Measurements from ENCODE around the gene ADAMTS6. TPM values are rescaled to one million over a fixed set of nuclear protein-coding genes. Genes with fewer than 3 reads are reported as not detected.

Gene ADAMTS6
- total and polyA plus RNA-seq, 2 experiments from 2014 or later = 3.4 to 21.0 TPM

GRCh38 chr5:65126542-65127069, 355.1 kb downstream of the ADAMTS6 start:
- WGBS (ENCODE audit: low lambda C conversion rate, missing lambda C conversion rate) = 78% methylated on average over 6 of the region's 6 CpGs
- no peaks in the 10 kb centered on the region for H3K9me3 ChIP-seq (ENCODE audit: low read depth)
- H3K79me2 ChIP-seq = no peaks in the 10 kb centered on the region
- no peak overlapping the region for H3K4me3 ChIP-seq
- H2AFZ ChIP-seq = no peak overlapping the region
- TF ChIP-seq EZH2phosphoT487 (IDR thresholded peaks at IDR 0.05; ENCODE audit: low read depth, severe bottlenecking, unreplicated experiment) (no peak), CTCF (IDR thresholded peaks at IDR 0.05; ENCODE audit: poor library complexity) (no peak), EZH2 (IDR thresholded peaks at IDR 0.05; ENCODE audit: borderline replicate concordance) (no peak)
- H3K36me3 ChIP-seq (replicated peaks; ENCODE audit: insufficient read depth, low read depth) = no peaks in the 10 kb centered on the region
- peaks cover 14% of the 10 kb centered on the region for H3K4me1 ChIP-seq (ENCODE audit: insufficient read depth)
- H3K27me3 ChIP-seq = no peaks in the 10 kb centered on the region
- peak overlapping the region; percentile 35 for H3K4me2 ChIP-seq
- H3K27ac ChIP-seq = peak overlapping the region; percentile 9
- no peaks in the 10 kb centered on the region for H3K9me2 ChIP-seq (replicated peaks; ENCODE audit: insufficient read depth)
- DNase-seq (ENCODE audit: low spot score) = no peak
- no peaks in the 10 kb centered on the region for H4K20me1 ChIP-seq (ENCODE audit: insufficient read depth, poor library complexity, severe bottlenecking)

- no peak for DNase-seq (ENCODE audit: low spot score)
- Histone ChIP-seq H3K9me2 (replicated peaks; ENCODE audit: insufficient read depth) (no peaks in the 10 kb centered on the region), H4K20me1 (ENCODE audit: insufficient read depth, poor library complexity, severe bottlenecking) (no peaks in the 10 kb centered on the region), H3K27ac (peak overlapping the region; percentile 9), H3K4me3 (no peak overlapping the region), H3K9me3 (ENCODE audit: low read depth) (no peaks in the 10 kb centered on the region), H3K4me2 (peak overlapping the region; percentile 35), H3K79me2 (no peaks in the 10 kb centered on the region), H2AFZ (no peak overlapping the region), H3K4me1 (ENCODE audit: insufficient read depth) (peaks cover 14% of the 10 kb centered on the region), H3K36me3 (replicated peaks; ENCODE audit: insufficient read depth, low read depth) (no peaks in the 10 kb centered on the region), H3K27me3 (no peaks in the 10 kb centered on the region)
- 52% methylated on average over 16 of the region's 16 CpGs for WGBS (ENCODE audit: low lambda C conversion rate, missing lambda C conversion rate)
- no peak for TF ChIP-seq EZH2phosphoT487 (IDR thresholded peaks at IDR 0.05; ENCODE audit: low read depth, severe bottlenecking, unreplicated experiment)
- no peak for TF ChIP-seq CTCF (IDR thresholded peaks at IDR 0.05; ENCODE audit: poor library complexity)
- TF ChIP-seq EZH2 (IDR thresholded peaks at IDR 0.05; ENCODE audit: borderline replicate concordance) = no peak
Measured at GRCh38 chr5:65125591-65126541, 355.9 kb downstream of the ADAMTS6 start.

- 94% methylated on average over 10 of the region's 10 CpGs for WGBS (ENCODE audit: low lambda C conversion rate, missing lambda C conversion rate)
- Histone ChIP-seq H2AFZ (no peak overlapping the region), H3K4me1 (ENCODE audit: insufficient read depth) (peaks cover 14% of the 10 kb centered on the region), H3K4me3 (no peak overlapping the region), H4K20me1 (ENCODE audit: insufficient read depth, poor library complexity, severe bottlenecking) (no peaks in the 10 kb centered on the region), H3K27me3 (no peaks in the 10 kb centered on the region), H3K79me2 (no peaks in the 10 kb centered on the region), H3K9me3 (ENCODE audit: low read depth) (no peaks in the 10 kb centered on the region), H3K36me3 (replicated peaks; ENCODE audit: insufficient read depth, low read depth) (no peaks in the 10 kb centered on the region), H3K4me2 (no peak overlapping the region), H3K27ac (no peak overlapping the region), H3K9me2 (replicated peaks; ENCODE audit: insufficient read depth) (no peaks in the 10 kb centered on the region)
- TF ChIP-seq CTCF (IDR thresholded peaks at IDR 0.05; ENCODE audit: poor library complexity) (no peak), EZH2phosphoT487 (IDR thresholded peaks at IDR 0.05; ENCODE audit: low read depth, severe bottlenecking, unreplicated experiment) (no peak), EZH2 (IDR thresholded peaks at IDR 0.05; ENCODE audit: borderline replicate concordance) (no peak)
- DNase-seq (ENCODE audit: low spot score) = no peak
Measured at GRCh38 chr5:65121880-65122436, 359.8 kb downstream of the ADAMTS6 start.

All from hepatocyte (in vitro differentiated cells).